K562 (cell line): Measurements from ENCODE around the gene ARHGEF7.
"Not testable (repeated sequence)": the region's sequence is repeated elsewhere in the genome, so short reads cannot be mapped to it uniquely, and the experiment has no call there.

Experiments used
- NRF1 ChIP-seq, 2 experiments: fragments of 450-650 bp; IDR thresholded peaks in 1 of 2; conservative IDR thresholded peaks in 1 of 2; 2 replicates each; pipeline ENCODE4 v1.6.1; 2014; ENCODE audit warnings: mild to moderate bottlenecking in 2 of 2
- ZBTB1 ChIP-seq: sonication (generic); formaldehyde crosslinking; IDR thresholded peaks from 2 replicates; pipeline ENCODE4 v1.8.1; 2023; ENCODE audit warnings: missing genetic modification reagents, low read depth, mild to moderate bottlenecking, borderline replicate concordance
- TF ChIP-seq, protein P1 (sequence below): sonication (generic); formaldehyde crosslinking; IDR thresholded peaks from 2 replicates; pipeline ENCODE4 v1.8.0; 2023; ENCODE audit warnings: mild to moderate bottlenecking, missing genetic modification reagents

DNA sequence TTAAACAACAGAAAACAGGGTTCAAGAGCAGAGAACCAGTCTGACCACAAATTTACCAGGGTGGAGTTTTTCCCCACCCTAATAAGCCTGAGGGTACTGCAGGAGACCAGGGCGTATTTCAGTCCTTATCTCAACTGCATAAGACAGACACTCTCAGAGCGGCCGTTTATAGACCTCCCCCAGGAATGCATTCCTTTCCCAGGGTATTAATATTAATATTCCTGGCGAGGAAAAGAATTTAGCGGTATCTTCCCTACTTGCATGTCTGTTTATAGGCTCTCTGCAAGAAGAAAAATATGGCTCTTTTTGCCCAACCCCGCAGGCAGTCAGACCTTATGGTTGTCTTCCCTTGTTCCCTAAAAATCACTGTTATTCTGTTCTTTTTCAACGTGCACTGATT lies 43.6 kb upstream of the ARHGEF7 start:
- not testable (repeated sequence) for TF ChIP-seq ZBTB1 (CRISPR knock-in tag); NRF1 (conservative IDR thresholded peaks at IDR 0.05 in 1 of 2, IDR thresholded peaks at IDR 0.05 in 1 of 2)
- TF ChIP-seq, protein P1, sequence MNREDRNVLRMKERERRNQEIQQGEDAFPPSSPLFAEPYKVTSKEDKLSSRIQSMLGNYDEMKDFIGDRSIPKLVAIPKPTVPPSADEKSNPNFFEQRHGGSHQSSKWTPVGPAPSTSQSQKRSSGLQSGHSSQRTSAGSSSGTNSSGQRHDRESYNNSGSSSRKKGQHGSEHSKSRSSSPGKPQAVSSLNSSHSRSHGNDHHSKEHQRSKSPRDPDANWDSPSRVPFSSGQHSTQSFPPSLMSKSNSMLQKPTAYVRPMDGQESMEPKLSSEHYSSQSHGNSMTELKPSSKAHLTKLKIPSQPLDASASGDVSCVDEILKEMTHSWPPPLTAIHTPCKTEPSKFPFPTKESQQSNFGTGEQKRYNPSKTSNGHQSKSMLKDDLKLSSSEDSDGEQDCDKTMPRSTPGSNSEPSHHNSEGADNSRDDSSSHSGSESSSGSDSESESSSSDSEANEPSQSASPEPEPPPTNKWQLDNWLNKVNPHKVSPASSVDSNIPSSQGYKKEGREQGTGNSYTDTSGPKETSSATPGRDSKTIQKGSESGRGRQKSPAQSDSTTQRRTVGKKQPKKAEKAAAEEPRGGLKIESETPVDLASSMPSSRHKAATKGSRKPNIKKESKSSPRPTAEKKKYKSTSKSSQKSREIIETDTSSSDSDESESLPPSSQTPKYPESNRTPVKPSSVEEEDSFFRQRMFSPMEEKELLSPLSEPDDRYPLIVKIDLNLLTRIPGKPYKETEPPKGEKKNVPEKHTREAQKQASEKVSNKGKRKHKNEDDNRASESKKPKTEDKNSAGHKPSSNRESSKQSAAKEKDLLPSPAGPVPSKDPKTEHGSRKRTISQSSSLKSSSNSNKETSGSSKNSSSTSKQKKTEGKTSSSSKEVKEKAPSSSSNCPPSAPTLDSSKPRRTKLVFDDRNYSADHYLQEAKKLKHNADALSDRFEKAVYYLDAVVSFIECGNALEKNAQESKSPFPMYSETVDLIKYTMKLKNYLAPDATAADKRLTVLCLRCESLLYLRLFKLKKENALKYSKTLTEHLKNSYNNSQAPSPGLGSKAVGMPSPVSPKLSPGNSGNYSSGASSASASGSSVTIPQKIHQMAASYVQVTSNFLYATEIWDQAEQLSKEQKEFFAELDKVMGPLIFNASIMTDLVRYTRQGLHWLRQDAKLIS (CRISPR knock-in tag): not testable (repeated sequence)
